Hepatocyte (in vitro differentiated cells): ENCODE results near the gene ATP5PF. TPM values are rescaled to one million over a fixed set of nuclear protein-coding genes. Genes with fewer than 3 reads are reported as not detected.

ENCODE experiments used
- DNase-seq: peaks from one replicate; pipeline ENCODE4 v3.0.0-alpha.2; 2016; ENCODE audit warnings: low spot score
- H2AFZ ChIP-seq: fragments of 200-600 bp; sonication (generic); 2 replicates; pipeline ENCODE4 v1.6.0; 2016; ENCODE audit warnings: antibody characterized with exemption, mild to moderate bottlenecking
- H3K27ac ChIP-seq: fragments of 200-600 bp; sonication (generic); 2 replicates; pipeline ENCODE4 v1.5.1; 2016; ENCODE audit warnings: mild to moderate bottlenecking
- H3K27me3 ChIP-seq: fragments of 200-600 bp; sonication (generic); 2 replicates; pipeline ENCODE4 v1.6.1; 2016
- H3K36me3 ChIP-seq: fragments of 200-600 bp; sonication (generic); replicated peaks from 2 replicates; pipeline ENCODE4 v1.5.1; 2016; ENCODE audit warnings: low read depth; ENCODE audit not compliant: insufficient read depth
- H3K4me1 ChIP-seq: fragments of 200-600 bp; sonication (generic); 2 replicates; pipeline ENCODE4 v1.5.1; 2016; ENCODE audit warnings: mild to moderate bottlenecking, moderate library complexity; ENCODE audit not compliant: insufficient read depth
- H3K4me2 ChIP-seq: fragments of 200-600 bp; sonication (generic); 2 replicates; pipeline ENCODE4 v1.6.0; 2016
- H3K4me3 ChIP-seq: fragments of 200-600 bp; sonication (generic); 2 replicates; pipeline ENCODE4 v1.5.1; 2016; ENCODE audit warnings: mild to moderate bottlenecking
- H3K79me2 ChIP-seq: fragments of 200-600 bp; sonication (generic); 2 replicates; pipeline ENCODE4 v1.6.0; 2017; ENCODE audit warnings: mild to moderate bottlenecking
- H3K9me2 ChIP-seq: fragments of 200-600 bp; sonication (generic); replicated peaks from 2 replicates; pipeline ENCODE4 v1.6.0; 2017; ENCODE audit warnings: mild to moderate bottlenecking; ENCODE audit not compliant: insufficient read depth
- H3K9me3 ChIP-seq: fragments of 200-600 bp; sonication (generic); 2 replicates; pipeline ENCODE4 v1.5.1; 2016; ENCODE audit warnings: low read depth, mild to moderate bottlenecking
- H4K20me1 ChIP-seq: fragments of 200-600 bp; sonication (generic); 2 replicates; pipeline ENCODE4 v1.6.0; 2016; ENCODE audit warnings: mild to moderate bottlenecking; ENCODE audit not compliant: insufficient read depth, poor library complexity, severe bottlenecking
- EZH2 ChIP-seq: fragments of 200-600 bp; sonication (generic); IDR thresholded peaks from 2 replicates; pipeline ENCODE4 v1.6.1; 2016; ENCODE audit warnings: antibody characterized with exemption, mild to moderate bottlenecking, borderline replicate concordance
- EZH2phosphoT487 ChIP-seq: fragments of 200-600 bp; sonication (generic); IDR thresholded peaks from one replicate; pipeline ENCODE4 v1.6.1; 2018; ENCODE audit warnings: antibody characterized with exemption, mild to moderate bottlenecking, low read depth, moderate library complexity; ENCODE audit not compliant: unreplicated experiment, severe bottlenecking
- WGBS: methylation state at CpG from one replicate; pipeline ENCODE4 v1.1.6; 2016; ENCODE audit warnings: low lambda C conversion rate; ENCODE audit errors: missing lambda C conversion rate; 5-methylcytosine and 5-hydroxymethylcytosine counted together
- polyA plus RNA-seq: library from polyadenylated mRNA; unstranded; fragments of >200 nt; fragmentation: Nextera tagmentation; extraction: Ambion mirVana; gene quantifications from 2 replicates; pipeline ENCODE4 v1.2.1, GENCODE V29; 2016
- total RNA-seq: library from RNA; depleted of rRNA; stranded (reverse); fragments of >200 nt; gene quantifications from 2 replicates; pipeline ENCODE4 v1.2.3, GENCODE V29; 2014
- TF ChIP-seq, protein P1 (sequence below): fragments of 200-600 bp; sonication (generic); IDR thresholded peaks from 2 replicates; pipeline ENCODE4 v1.5.1; 2016; ENCODE audit warnings: antibody characterized with exemption, mild to moderate bottlenecking; ENCODE audit not compliant: poor library complexity

ATP5PF gene
- total and polyA plus RNA-seq, 2 experiments from 2014 or later = 178 to 510 TPM

GRCh38 chr21:25735646-25736597, 1.2 kb upstream of the ATP5PF start:
- 0% methylated on average over 32 of the region's 48 CpGs for WGBS
- Histone ChIP-seq H3K36me3 (no peaks in the 10 kb centered on the region), H3K9me3 (no peaks in the 10 kb centered on the region), H3K9me2 (no peaks in the 10 kb centered on the region), H3K4me3 (peak overlapping the region; percentile 71), H3K27ac (peak overlapping the region; percentile 97), H3K4me2 (peak overlapping the region; percentile 77), H3K79me2 (peaks cover 77% of the 10 kb centered on the region), H3K27me3 (no peaks in the 10 kb centered on the region), H3K4me1 (peaks cover 21% of the 10 kb centered on the region), H2AFZ (peak overlapping the region; percentile 73), H4K20me1 (peaks cover 8% of the 10 kb centered on the region)
- DNase-seq = peak; percentile 91
- TF ChIP-seq EZH2 = no peak
- TF ChIP-seq EZH2phosphoT487 = no peak
- TF ChIP-seq, protein P1, sequence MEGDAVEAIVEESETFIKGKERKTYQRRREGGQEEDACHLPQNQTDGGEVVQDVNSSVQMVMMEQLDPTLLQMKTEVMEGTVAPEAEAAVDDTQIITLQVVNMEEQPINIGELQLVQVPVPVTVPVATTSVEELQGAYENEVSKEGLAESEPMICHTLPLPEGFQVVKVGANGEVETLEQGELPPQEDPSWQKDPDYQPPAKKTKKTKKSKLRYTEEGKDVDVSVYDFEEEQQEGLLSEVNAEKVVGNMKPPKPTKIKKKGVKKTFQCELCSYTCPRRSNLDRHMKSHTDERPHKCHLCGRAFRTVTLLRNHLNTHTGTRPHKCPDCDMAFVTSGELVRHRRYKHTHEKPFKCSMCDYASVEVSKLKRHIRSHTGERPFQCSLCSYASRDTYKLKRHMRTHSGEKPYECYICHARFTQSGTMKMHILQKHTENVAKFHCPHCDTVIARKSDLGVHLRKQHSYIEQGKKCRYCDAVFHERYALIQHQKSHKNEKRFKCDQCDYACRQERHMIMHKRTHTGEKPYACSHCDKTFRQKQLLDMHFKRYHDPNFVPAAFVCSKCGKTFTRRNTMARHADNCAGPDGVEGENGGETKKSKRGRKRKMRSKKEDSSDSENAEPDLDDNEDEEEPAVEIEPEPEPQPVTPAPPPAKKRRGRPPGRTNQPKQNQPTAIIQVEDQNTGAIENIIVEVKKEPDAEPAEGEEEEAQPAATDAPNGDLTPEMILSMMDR = no peak

- no peaks in the 10 kb centered on the region for H3K9me2 ChIP-seq
- peaks cover 75% of the 10 kb centered on the region for H3K79me2 ChIP-seq
- peaks cover 21% of the 10 kb centered on the region for H3K4me1 ChIP-seq
- H2AFZ ChIP-seq = peak overlapping the region; percentile 24
- H3K4me3 ChIP-seq = peak overlapping the region; percentile 34
- H3K4me2 ChIP-seq = peak overlapping the region; percentile 89
- no peaks in the 10 kb centered on the region for H3K36me3 ChIP-seq
- H4K20me1 ChIP-seq = peaks cover 18% of the 10 kb centered on the region
- H3K9me3 ChIP-seq = no peaks in the 10 kb centered on the region
- 0% methylated on average over 10 of the region's 10 CpGs for WGBS
- TF ChIP-seq, protein P1 = no peak
- no peak for TF ChIP-seq EZH2
- no peak for TF ChIP-seq EZH2phosphoT487
- DNase-seq = no peak
- H3K27me3 ChIP-seq = no peaks in the 10 kb centered on the region
- peak overlapping the region; percentile 97 for H3K27ac ChIP-seq
These were observed 125 bp downstream of the ATP5PF start for GRCh38 chr21:25734654-25734903.

- Histone ChIP-seq H4K20me1 (peaks cover 23% of the 10 kb centered on the region), H3K4me1 (peaks cover 21% of the 10 kb centered on the region), H2AFZ (peak overlapping the region; percentile 24), H3K36me3 (peaks cover under 1% of the 10 kb centered on the region), H3K4me3 (peak overlapping the region; percentile 34), H3K4me2 (peak overlapping the region; percentile 89), H3K9me3 (no peaks in the 10 kb centered on the region), H3K27me3 (no peaks in the 10 kb centered on the region), H3K9me2 (no peaks in the 10 kb centered on the region), H3K79me2 (peaks cover 75% of the 10 kb centered on the region), H3K27ac (peak overlapping the region; percentile 97)
- TF ChIP-seq EZH2 = no peak
- no peak for TF ChIP-seq EZH2phosphoT487
- WGBS = 8% methylated on average over 30 of the region's 30 CpGs
- DNase-seq = peak; percentile 63
These were observed 648 bp downstream of the ATP5PF start for GRCh38 chr21:25733859-25734653.
